Spleen (tissue), 7 donors: ENCODE data around the gene SNURF.

Experiments
- CTCF ChIP-seq, 11 experiments: fragments of 200-600 bp in 7 of 11; fragments of 450-650 bp in 4 of 11; sonication (generic) in 4 of 11; IDR thresholded peaks in 8 of 11; conservative IDR thresholded peaks in 3 of 11; 1 replicate in 7 of 11; 2 replicates in 4 of 11; pipeline versions ENCODE4 v1.4.0 to v1.8.0; 2016 to 2021; ENCODE audit warnings: antibody characterized with exemption in 11 of 11, inconsistent platforms in 4 of 11, mild to moderate bottlenecking in 1 of 11
- POLR2A ChIP-seq, 3 donors: fragments of 450-650 bp; IDR thresholded peaks; one replicate each; pipeline ENCODE4 v1.5.1; 2017; ENCODE audit warnings: antibody characterized with exemption in 3 of 3, mild to moderate bottlenecking in 1 of 3
- POLR2AphosphoS5 ChIP-seq, 3 donors: sonication (generic); formaldehyde crosslinking; IDR thresholded peaks; one replicate each; pipeline ENCODE4 v1.5.1; 2017; ENCODE audit warnings: antibody characterized with exemption in 3 of 3
- donor health status: DM: no; HTN: no; CAD: no; lungs with moderate emphysema.
- donor health status: DM: no; HTN: no; CAD: no.
- donor health status: DM: no; HTN: no; CAD: no.

GRCh38 chr15:24919446-24919845 lies 35.3 kb upstream of the SNURF start:
- TF ChIP-seq CTCF (IDR thresholded peaks at IDR 0.05 in 8 of 11, conservative IDR thresholded peaks at IDR 0.05 in 3 of 11) (no peak), POLR2AphosphoS5 (IDR thresholded peaks at IDR 0.05) (no peak), POLR2A (IDR thresholded peaks at IDR 0.05) (no peak)
